ENCODE data around the gene CDK12.

Gene CDK12

DNA sequence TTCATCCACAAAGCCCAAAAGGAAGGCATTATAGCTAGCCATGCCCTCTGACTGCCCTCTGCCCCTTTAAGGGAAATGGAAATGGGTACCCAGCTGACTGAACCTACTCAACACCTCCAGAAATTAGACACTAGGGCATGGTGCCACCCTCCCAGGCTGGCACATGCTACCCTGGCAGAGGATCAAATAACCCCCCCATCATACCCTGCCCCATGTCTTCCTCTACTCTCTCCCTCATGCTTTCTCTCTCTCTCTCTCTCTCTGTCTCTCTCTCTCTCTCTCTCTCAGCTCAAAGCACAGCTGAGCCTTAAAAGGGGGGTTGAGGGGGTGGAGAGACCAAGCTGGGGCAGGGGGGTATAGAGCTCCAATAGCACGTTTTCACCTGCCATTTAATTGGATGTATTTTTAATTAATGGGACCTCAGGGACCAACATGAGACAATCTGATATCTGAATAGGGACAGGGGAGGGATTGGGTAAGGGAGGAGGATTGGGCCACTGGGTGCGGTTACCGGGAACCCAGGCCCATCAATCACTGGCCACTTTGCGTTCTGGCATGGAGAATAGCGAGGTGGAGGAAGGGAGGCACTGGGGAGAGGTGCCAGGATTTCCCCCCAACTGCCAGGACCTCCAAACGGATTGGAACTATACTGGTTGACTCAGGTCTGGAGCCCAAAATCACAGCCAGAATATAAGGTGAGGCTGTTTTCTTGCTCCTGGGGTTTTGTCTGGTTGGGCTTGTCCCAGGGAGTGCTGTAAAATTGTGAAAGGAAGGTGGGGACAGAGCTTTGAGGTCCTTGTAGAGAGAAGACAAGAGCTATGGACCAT is 88.7 kb downstream of the CDK12 start:
- DNase-seq (ENCODE audit: low read depth) = no peak

DNA sequence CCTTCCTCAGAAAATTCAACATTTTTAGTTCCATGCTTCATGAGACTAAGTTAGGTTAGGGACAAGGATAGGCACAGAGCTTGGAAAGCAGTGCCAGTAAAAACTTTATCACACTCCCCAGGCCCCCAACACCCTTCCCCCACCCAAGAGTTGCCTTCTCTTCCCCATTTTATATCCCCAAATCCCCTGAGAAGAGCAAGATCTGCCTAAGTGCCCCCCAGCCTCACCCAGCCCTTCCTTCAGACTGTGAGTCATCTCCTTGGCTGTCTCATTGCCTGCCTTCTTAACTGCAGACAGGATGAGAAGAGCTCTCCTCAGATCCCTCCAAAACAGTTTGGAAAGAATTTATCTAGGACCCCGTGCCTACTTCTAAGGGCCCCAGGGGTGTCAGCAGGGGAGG is 90.6 kb downstream of the CDK12 start:
- no peak for DNase-seq (ENCODE audit: low read depth)

DNA sequence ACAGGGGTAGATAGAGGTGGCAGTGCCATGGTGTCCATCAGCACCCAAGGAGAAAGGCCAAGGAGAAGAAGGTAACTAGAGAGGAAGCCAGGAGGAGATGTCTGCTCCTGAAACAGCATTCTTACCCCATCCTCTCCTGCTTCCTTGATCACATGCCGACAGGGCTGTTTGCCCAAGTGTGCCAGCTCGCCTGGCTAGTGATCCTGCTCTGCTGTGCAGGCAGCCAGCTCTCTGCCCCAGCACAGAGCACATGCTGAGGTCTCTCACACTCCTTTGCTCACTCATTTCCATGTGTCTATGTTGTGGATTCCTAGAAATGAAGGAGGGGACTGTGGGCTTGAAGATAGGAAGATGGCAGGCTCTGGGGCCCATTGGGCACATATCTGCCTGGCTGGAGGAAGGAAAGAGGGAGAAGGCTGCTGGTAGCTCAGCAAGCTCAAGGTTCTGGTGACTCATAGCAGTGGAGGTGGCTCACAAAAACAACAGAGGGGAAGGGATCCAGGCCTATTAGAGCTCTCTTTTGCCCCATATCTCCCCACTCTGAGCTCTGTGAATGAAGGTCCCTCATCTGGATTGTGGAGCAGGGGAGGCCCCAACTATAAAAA is 92.2 kb downstream of the CDK12 start:
- peak; percentile 28 for DNase-seq (ENCODE audit: low read depth)

DNA sequence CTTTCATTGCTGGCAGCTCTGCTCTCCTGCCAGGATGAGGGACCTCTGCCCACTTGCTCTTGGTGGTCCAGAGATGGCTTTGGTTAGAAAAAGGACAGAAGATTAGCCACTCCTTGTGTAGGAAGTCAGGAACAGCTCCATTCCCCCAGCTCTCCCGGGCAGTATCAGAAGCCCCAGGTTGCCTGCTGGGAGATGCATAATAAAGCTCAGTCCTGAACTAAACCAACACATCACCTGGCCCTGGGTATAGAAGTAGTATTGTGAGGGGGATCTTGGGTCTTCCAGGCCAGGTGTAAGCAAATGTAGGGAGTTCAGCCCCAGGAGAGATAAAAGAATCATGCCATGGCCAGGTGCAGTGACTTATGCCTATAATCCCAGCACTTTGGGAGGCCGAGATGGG is 94.1 kb downstream of the CDK12 start:
- no peak for DNase-seq (ENCODE audit: low read depth)

GRCh38 chr17:39556423-39556822 is 95.1 kb downstream of the CDK12 start:
- DNase-seq (ENCODE audit: low read depth) = no peak

DNA sequence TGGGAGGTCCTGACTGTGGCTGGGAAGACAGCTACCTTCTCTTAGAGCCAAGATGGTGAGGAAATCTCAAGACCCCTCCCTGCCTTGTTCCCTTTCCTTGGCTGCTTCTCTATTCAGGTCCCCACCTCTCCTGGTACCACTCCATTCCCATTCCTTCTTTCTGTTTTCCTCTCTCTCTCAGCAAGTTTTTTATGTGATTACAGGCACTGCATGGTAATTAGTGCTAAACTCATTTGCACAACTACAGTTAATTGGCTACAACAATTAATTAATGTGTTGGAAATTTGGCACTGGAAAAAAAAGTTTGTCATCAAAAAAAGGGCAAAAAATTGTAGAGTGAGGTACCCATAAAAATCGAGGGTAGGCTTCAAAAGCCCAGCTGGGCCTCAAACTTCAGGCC is 101.1 kb downstream of the CDK12 start:
- no peak for DNase-seq (ENCODE audit: low read depth)

DNA sequence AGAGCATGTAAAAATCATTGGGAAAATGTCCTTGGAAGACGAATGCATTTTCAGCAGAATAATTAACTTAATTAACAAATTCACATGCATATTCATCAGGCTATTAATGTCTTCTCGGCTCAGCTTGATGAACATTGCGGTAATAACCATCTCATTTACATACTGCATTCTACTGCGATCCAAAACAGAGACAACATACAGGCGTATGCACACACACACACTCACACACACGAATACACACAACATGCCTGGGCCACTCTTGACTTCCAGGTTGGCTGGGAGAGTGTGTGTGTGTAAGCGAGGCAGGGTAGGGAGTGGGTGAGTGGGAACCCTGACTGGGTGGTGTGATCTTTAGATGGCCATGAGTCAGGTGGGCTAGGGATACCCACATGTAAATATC is 101.7 kb downstream of the CDK12 start:
- peak; percentile 40 for DNase-seq (ENCODE audit: low read depth)

DNA sequence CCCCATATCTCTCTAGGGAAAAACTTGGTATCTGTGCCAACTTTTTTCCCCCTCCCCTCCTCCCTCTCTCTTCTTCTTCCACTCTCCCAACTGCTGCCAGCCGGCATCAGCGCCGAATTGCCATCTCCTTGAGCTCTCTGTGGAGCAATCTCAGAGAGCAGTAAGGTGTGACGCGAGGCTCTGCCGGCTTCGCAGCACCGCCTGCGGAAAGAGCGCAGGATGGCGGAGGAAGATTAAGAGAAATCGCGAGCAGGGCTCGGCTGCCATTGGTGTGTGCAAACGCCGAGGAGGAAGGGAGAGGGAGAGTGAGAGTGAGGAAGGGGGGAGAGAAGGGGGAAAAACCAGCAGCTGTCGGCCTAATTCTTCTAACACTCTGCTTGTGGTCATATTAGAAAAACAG is 102.2 kb downstream of the CDK12 start:
- peak; percentile 27 for DNase-seq (ENCODE audit: low read depth)

- DNase-seq (ENCODE audit: low read depth) = peak; percentile 11
Measured at GRCh38 chr17:39564211-39564848, 103.0 kb downstream of the CDK12 start.

- DNase-seq (ENCODE audit: low read depth) = no peak
Measured at GRCh38 chr17:39566094-39566850, 105.0 kb downstream of the CDK12 start.

GRCh38 chr17:39568702-39569101 is 107.4 kb downstream of the CDK12 start:
- no peak for DNase-seq (ENCODE audit: low read depth)

DNA sequence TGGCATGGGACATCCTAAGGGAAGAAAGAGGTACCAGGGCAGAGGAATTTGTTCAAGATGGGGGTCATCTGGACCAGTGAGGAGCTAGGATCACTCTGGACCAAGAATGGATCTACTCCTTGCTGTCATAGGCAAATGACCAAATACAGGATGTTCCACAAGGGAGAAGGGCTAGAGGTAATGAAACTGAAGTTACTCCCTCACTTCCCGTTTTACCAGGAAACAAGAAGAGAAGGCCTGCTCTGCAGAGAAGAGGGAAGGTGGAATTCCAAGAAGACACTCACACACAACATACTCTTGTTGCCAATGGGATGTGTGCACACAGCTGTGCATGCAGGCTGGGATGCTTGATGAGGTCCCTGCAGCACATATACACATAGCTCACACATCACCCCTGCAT is 107.8 kb downstream of the CDK12 start:
- DNase-seq (ENCODE audit: low read depth) = no peak

GRCh38 chr17:39572121-39572520 is 110.8 kb downstream of the CDK12 start:
- DNase-seq (ENCODE audit: low read depth) = no peak

DNA sequence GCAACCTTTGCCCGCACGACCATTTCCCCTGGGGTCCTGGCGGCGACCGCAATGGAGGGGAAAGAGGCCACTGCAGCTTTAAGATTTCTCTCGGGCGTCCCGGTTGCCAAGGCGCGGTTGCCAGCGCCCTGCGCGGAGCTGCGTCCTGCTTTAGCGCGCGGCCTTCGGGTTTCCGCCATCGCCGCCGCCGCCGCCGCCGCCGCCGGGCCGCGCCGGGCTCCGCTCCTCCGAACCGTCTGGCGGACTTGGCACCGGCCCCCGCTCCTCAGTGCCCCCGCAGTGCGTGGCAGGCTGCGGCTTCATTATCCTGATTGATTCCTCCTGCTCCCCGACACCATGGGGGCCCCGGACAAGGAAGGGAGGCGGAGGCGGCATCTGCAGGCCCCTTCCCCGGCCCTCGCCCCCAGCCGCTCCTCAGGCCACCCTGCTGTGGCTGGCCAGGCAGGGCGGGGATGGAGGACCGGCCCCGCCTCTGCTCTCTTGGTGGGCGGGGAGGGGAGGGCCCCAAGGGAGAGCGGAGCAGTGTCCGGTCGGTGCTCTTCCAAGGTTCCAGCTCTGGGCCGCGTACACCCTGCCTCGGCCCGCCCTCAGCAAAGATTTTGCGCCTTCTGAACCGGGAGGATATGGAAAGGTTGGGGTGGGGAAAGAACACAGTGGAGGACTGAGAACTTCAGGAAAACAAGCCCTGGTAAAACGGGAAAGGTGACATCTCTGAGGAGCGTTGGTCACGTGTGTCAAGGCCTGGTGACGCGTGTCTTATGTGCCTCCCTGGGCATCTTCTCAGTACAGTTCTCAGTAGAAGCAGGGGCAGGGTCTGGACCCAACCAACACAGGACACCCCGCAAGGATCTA is 112.4 kb downstream of the CDK12 start:
- DNase-seq (ENCODE audit: low read depth) = peak; percentile 63

GRCh38 chr17:39576187-39576586 is 114.9 kb downstream of the CDK12 start:
- no peak for DNase-seq (ENCODE audit: low read depth)

GRCh38 chr17:39578272-39578671 is 117.0 kb downstream of the CDK12 start:
- DNase-seq (ENCODE audit: low read depth) = no peak

- no peak for DNase-seq (ENCODE audit: low read depth)
Measured at GRCh38 chr17:39579318-39580081, 118.2 kb downstream of the CDK12 start.

DNA sequence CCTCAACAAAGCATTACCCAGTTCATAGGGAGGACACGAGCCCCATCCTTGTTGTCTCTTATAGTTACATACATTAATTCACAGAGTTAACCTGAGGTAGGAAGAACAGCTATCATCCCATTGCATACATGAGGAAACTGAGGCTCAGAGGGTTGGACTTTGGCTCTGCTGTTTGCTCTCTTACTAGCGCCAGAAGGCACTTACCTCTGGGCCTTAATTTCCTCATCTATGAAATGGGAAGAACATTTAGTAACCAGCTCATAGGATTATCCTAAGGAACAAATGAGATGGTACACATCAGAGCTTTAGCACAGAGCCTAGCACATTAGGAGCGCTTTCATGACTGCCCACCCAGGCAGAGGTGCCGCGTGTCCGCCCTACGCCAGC is 118.8 kb downstream of the CDK12 start:
- DNase-seq (ENCODE audit: low read depth) = no peak

DNA sequence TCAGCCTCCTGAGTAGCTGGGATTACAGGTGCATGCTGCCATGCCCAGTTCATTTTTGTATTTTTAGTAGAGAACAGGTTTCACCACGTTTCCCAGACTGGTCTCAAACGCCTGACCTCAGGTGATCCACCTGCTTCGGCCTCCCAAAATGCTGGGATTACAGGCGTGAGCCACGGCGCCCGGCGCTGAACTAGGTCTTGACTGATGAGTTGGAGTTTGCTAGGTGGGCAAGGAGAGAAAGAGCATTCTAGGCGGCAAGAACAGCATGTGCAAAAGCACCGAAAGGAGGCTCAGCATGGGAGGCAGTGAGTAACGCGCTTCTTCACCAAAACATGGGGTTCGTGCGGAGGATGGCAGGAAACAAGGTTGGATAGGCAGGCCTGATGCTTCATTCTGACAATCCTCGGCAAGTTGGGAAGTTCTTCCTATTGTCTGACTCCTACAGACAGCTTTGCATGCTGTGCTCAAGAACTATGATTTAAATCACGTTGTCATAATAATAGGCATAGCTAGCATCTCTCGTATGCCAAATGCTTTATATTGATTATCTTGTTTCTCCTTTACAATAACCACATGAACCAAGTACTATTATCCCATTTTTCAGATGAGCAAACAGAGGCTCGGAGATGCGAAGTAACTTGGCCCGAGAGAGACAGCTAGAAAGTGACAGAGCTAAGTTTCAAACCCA is 119.9 kb downstream of the CDK12 start:
- DNase-seq (ENCODE audit: low read depth) = no peak

GRCh38 chr17:39581759-39582085 is 120.4 kb downstream of the CDK12 start:
- DNase-seq (ENCODE audit: low read depth) = no peak

All from amniotic epithelial cell (primary cell).